CD4-positive, alpha-beta T cell (primary cell): ENCODE results near the gene MED12L. TPM values are rescaled to one million over a fixed set of nuclear protein-coding genes. Genes with fewer than 3 reads are reported as not detected.

Source experiments
- ATAC-seq: fragments of 200-7000 bp; cut with Tn5 transposase; one replicate; pipeline ENCODE4 v1.10.0; 2022; ENCODE audit warnings: mild to moderate bottlenecking; ENCODE audit not compliant: poor library complexity
- CTCF ChIA-PET: fragments of 350-600 bp; sonication (Branson Sonifier 250); formaldehyde crosslinking; loops from one replicate; lab custom pipeline; 2021; ENCODE audit warnings: antibody characterized with exemption, inconsistent platforms; lab: Charles Lee
- POLR2A ChIA-PET: fragments of 350-600 bp; sonication (Branson Sonifier 250); formaldehyde crosslinking; loops from one replicate; lab custom pipeline; 2021; ENCODE audit warnings: antibody characterized with exemption, inconsistent platforms; lab: Charles Lee
- DNase-seq, 14 experiments: peaks; one replicate each; pipeline ENCODE4 v3.0.0-alpha.2; 2013 to 2020; ENCODE audit warnings: mixed read lengths in 2 of 14
- H3K27ac ChIP-seq, 2 donors: one replicate each; pipeline versions ENCODE4 v1.5.1 to v1.7.0; 2013; ENCODE audit warnings: low read length in 2 of 2, low read depth in 1 of 2, mild to moderate bottlenecking in 1 of 2
- H3K27me3 ChIP-seq, 2 experiments: 1 replicate in 1 of 2; 2 replicates in 1 of 2; pipeline versions ENCODE4 v1.6.1 to v1.7.0; 2013; ENCODE audit warnings: low read length in 2 of 2, control low read depth in 1 of 2, mild to moderate bottlenecking in 1 of 2, moderate library complexity in 1 of 2; ENCODE audit not compliant: insufficient read depth in 2 of 2, control insufficient read depth in 1 of 2
- H3K36me3 ChIP-seq: one replicate; pipeline ENCODE4 v1.6.1; 2013; ENCODE audit warnings: low read length, control low read depth; ENCODE audit not compliant: insufficient read depth
- H3K4me1 ChIP-seq: one replicate; pipeline ENCODE4 v1.6.1; 2013; ENCODE audit warnings: low read length, control low read depth; ENCODE audit not compliant: insufficient read depth
- H3K4me3 ChIP-seq: one replicate; pipeline ENCODE4 v1.5.1; 2013; ENCODE audit warnings: mild to moderate bottlenecking, low read length, moderate library complexity
- H3K9me3 ChIP-seq, 2 experiments: 1 replicate in 1 of 2; 2 replicates in 1 of 2; pipeline versions ENCODE4 v1.6.1 to v1.7.0; 2013; ENCODE audit warnings: low read length in 2 of 2, mild to moderate bottlenecking in 2 of 2, control low read depth in 1 of 2, moderate library complexity in 1 of 2; ENCODE audit not compliant: control insufficient read depth in 1 of 2, insufficient read depth in 1 of 2
- H3K27ac Mint-ChIP-seq: one replicate; pipeline ENCODE4 v1.8.0; 2020; ENCODE audit warnings: mixed read lengths
- H3K27me3 Mint-ChIP-seq: one replicate; pipeline ENCODE4 v1.8.0; 2021; ENCODE audit warnings: mixed read lengths
- H3K36me3 Mint-ChIP-seq: one replicate; pipeline ENCODE4 v1.8.0; 2021; ENCODE audit warnings: low read depth, mixed read lengths
- H3K4me1 Mint-ChIP-seq: one replicate; pipeline ENCODE4 v1.8.0; 2021; ENCODE audit warnings: low read depth, mixed read lengths
- H3K4me3 Mint-ChIP-seq: one replicate; pipeline ENCODE4 v1.8.0; 2020; ENCODE audit warnings: mild to moderate bottlenecking, mixed read lengths
- H3K9me3 Mint-ChIP-seq: one replicate; pipeline ENCODE4 v1.8.0; 2020; ENCODE audit warnings: mixed read lengths
- CTCF ChIP-seq: fragments of 200-600 bp; IDR thresholded peaks from one replicate; pipeline ENCODE4 v1.8.0; 2022; ENCODE audit warnings: antibody characterized with exemption, mild to moderate bottlenecking
- intact Hi-C, 2 experiments: fragments of 100-400 bp; cut with DNase I in 1 of 2; cut with micrococcal nuclease in 1 of 2; formaldehyde crosslinking; loops; one replicate each; pipeline versions ENCODE4 v1.15.1 to v1.9.0; 2023 to 2025; cut with DNase I, micrococcal nuclease
- total RNA-seq, 174 experiments: library from RNA in 2 of 174; stranded (reverse) in 2 of 174; gene quantifications; one replicate each; pipeline ENCODE4 v1.2.3 and lab custom pipeline; 2021 to 2026

The MED12L gene
- total RNA-seq, 2 experiments from 2014 or later: 0.39 to 0.49 TPM

- DNase-seq (no peak), ATAC-seq (no peak)
- H3K27me3 ChIP-seq: no peaks in the 10 kb centered on the region
- no peak overlapping the region for H3K27ac ChIP-seq
- H3K27me3 Mint-ChIP-seq: no peaks in the 10 kb centered on the region
- no peak overlapping the region for H3K4me3 Mint-ChIP-seq
- no peaks in the 10 kb centered on the region for H3K9me3 Mint-ChIP-seq
- H3K4me1 ChIP-seq: no peaks in the 10 kb centered on the region
- no peaks in the 10 kb centered on the region for H3K36me3 Mint-ChIP-seq
- no peak overlapping the region for H3K27ac Mint-ChIP-seq
- H3K4me3 ChIP-seq: no peak overlapping the region
- H3K36me3 ChIP-seq: no peaks in the 10 kb centered on the region
- no peaks in the 10 kb centered on the region for H3K9me3 ChIP-seq
- intact Hi-C loops: loop anchor here (1.0 to 10.0 kb wide), 2 partner anchors 27 to 206 kb away; no protein-coding TSS in a partner anchor
- no peak for TF ChIP-seq CTCF
- H3K4me1 Mint-ChIP-seq: no peaks in the 10 kb centered on the region
- POLR2A ChIA-PET: no interaction called here
- CTCF ChIA-PET: no interaction called here
Observed at GRCh38 chr3:151430821-151431484, 345.5 kb downstream of the MED12L start.

GRCh38 chr3:151431940-151432339 lies 346.5 kb downstream of the MED12L start:
- Histone ChIP-seq H3K27me3 (no peaks in the 10 kb centered on the region), H3K4me1 (no peaks in the 10 kb centered on the region), H3K4me3 (no peak overlapping the region), H3K36me3 (no peaks in the 10 kb centered on the region), H3K9me3 (no peaks in the 10 kb centered on the region), H3K27ac (no peak overlapping the region)
- no peak overlapping the region for H3K4me3 Mint-ChIP-seq
- ATAC-seq: no peak
- H3K4me1 Mint-ChIP-seq: no peaks in the 10 kb centered on the region
- no peak for TF ChIP-seq CTCF
- H3K27ac Mint-ChIP-seq: no peak overlapping the region
- H3K9me3 Mint-ChIP-seq: no peaks in the 10 kb centered on the region
- ChIA-PET POLR2A (no interaction called here), CTCF (interaction anchor here (0.6 kb wide), 1 partner anchor 1194 kb away, joined by 5 read pairs; no protein-coding TSS in a partner anchor)
- H3K36me3 Mint-ChIP-seq: no peaks in the 10 kb centered on the region
- H3K27me3 Mint-ChIP-seq: no peaks in the 10 kb centered on the region
- intact Hi-C loops: loop anchor here (1.0 to 10.0 kb wide), 2 partner anchors 26 to 207 kb away; no protein-coding TSS in a partner anchor
- DNase-seq: no peak

- Histone ChIP-seq H3K9me3 (no peaks in the 10 kb centered on the region), H3K4me3 (no peak overlapping the region), H3K27me3 (no peaks in the 10 kb centered on the region), H3K36me3 (no peaks in the 10 kb centered on the region), H3K4me1 (no peaks in the 10 kb centered on the region), H3K27ac (no peak overlapping the region)
- no peak for DNase-seq
- Mint-ChIP-seq H3K36me3 (no peaks in the 10 kb centered on the region), H3K27me3 (no peaks in the 10 kb centered on the region), H3K27ac (no peak overlapping the region), H3K9me3 (no peaks in the 10 kb centered on the region), H3K4me1 (no peaks in the 10 kb centered on the region), H3K4me3 (no peak overlapping the region)
- CTCF ChIA-PET: no interaction called here
- TF ChIP-seq CTCF: no peak
- POLR2A ChIA-PET: no interaction called here
- intact Hi-C loops: loop anchor here in 1 of 2 experiments (10.0 kb wide), 1 partner anchor 208 kb away; no protein-coding TSS in a partner anchor
- ATAC-seq: no peak
Observed at GRCh38 chr3:151432616-151433372, 347.3 kb downstream of the MED12L start.
